NCI-H2227 treated with DMSO at 0.1 percent for 48 hours (cell line): Measurements from ENCODE around the gene SDK2.

Experiments
- DNase-seq: peaks from one replicate; lab custom pipeline; 2025; lab: John Stamatoyannopoulos, UW

The SDK2 gene

DNA sequence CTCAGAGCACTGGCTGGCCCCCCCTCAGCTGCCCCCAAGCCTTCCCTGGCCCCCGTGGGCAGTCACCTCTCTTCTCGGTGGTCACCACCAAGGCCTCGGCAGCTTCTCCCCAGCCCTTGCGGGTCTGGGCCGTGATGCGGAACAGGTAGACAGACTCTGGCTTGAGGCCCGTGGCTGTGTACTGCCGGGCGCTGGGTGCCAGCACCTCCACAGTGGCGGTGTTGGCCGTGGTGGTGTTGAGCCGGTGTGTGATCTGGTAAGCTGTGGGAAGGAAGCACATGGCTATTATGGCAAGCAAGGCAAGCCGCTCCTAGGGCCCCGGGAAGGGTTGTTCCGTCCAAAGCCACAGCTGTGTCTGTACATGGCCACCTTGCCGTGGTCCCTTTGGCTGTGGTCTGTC is 254.0 kb downstream of the SDK2 start:
- DNase-seq: no peak

DNA sequence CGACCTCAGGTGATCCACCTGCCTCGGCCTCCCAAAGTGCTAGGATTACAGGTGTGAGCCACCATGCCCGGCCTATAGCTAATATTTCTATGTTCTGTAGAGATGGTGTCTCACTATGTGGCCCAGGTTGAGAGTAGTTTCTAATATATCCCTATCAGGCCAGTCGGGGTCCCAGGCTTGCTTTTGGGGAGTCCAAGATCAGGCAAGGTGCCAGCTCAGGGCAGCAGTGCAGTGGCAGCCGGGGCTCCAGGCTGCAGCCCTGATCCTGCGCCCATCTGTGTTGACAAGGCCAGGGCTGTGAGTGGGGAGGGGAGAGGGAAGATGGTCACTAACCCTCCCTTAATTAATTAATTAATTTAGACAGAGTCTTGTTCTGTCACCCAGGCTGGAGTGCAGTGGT is 254.8 kb downstream of the SDK2 start:
- no peak for DNase-seq

DNA sequence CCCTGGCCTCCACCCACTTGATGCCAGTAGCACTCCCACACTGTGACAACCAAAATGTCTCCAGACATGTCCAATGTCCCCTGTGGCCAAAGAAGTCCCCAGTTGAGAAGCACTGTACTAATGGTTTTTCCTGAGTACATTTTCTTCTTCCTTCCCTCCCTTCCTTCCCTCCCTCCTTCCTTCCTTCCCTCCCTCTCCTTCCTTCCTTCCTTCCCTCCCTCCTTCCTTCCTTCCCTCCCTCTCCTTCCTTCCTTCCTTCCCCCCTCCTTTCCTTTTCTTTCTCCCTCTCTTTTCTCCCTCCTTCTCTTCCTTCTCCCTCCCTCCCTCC is 255.7 kb downstream of the SDK2 start:
- no peak for DNase-seq

DNA sequence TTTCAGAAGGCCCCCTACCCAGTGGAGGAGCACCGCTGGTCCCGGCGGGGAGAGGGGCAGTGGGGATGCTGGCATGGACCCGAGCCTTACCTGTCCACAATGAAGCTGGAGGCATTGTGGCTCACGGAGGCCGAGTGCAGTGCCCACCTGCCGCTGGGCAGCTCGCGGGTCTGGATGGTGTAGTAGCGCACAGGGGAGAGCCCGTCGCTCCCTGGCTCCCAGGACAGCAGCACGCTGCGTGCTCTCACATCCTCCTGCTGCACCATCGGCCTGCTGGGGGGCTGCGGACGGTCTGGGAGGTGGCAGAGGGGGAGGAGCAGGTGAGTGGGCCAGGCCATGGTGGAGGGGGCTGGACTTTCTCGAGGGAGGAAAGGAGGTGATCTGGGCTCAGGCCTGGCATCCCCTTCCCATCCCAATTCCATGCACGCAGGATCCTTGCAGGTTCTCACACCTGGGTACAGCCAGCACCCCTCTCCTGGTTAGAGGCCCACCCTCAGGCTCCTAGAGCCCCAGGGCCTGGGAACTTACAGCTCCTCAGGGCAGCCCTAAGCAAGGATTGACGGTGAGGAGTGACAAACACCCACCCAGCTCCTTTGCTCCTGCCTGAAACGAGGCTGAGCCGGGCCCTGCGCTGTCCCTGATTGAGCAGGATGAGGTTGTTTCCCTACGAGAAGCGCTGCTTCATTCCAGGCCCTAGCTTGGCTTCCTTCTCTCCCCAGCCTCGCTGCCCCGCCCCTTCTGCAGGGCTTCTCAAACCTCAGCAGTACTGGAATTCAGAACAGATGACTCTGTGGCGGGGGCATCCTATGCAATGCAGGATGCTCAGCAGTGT is 256.3 kb downstream of the SDK2 start:
- no peak for DNase-seq

DNA sequence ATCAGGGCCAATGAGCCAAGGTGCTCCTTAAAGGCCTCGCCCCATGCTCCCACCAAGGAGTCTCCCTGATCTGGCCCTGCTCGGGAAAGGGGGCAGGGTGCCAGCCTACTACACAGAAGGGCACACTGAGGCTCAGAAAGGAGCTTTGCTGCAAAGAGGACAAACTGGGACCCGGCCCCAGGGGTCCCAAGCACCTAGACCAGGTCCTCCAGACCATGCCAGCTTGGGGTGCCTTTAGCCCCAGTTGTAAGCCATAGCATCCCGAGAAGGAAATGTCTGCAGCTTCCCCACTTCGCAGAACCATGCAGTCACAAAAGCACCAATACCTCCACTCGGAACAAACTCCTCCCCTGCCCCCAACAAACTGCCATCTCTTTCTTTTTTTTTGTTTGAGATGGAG is 257.7 kb downstream of the SDK2 start:
- DNase-seq: no peak

DNA sequence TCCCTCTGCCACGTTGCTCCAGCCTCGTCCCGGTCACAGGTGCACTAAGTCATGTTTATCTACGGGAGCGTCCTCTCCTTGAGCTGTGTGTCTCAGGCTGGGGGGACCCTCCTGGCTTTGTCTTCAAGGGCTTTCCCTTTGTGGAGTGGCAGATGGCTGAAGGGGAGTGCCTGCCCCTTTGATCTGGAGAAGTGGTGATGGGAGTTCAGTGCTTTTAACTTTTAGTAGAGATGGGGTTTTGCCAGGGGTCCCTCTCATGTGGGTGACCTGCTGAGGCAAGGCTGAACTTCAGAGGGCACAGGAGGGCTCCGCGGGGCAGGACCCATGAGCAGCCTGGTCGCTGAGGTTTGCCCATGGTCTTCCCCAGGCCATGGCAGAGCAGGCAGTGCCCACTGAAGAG is 259.3 kb downstream of the SDK2 start:
- no peak for DNase-seq

DNA sequence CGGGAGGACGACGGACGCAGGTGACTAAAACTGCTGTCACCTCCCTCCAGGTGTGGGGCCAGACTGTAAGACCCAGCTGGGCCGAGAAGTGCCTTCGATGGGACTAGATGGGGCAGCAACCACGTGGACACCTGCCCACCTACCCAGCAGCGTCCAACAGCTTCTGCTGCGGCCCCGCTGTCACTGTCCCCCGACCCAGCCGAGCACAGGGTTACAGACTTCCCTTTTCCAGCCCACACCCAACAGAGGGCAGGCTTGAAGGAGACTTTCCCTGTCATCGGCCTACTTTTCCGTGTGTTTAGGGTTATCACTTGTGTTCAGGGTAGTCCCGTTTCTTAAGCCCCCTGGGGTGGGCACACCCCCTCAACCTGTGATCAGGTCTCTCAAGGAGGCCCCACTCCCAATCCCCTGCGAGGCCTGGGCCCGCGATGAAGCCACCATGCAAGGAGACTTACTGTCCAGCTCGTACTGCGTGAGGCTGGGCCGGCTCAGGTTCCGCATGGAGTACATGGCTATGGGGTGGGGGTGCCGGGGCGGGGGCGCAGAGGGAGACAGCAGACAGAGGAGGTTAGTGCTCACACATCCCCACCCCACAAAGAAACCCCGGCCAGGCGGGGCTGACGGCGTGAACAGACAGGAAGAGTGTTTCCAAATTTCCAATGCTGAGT is 263.7 kb downstream of the SDK2 start:
- DNase-seq: no peak

DNA sequence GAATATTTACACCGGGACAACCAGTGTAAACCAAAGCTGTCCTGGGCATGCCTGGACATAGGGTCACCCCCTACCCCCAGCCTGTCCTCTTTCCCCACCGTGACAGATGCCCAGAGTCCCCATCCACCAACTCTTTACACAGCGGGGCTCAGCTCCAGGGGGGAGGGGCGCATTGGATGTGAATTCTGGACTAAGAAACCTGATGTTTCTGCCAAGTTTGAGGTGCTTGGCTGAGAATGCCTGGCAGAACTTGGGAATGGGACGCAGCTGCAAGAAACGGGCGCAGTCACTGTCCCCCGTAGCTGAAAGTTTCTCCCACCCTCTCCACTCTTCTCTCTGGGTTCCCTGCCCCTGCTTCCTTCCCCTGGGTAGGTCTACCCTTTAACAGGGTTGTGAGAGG is 264.4 kb downstream of the SDK2 start:
- no peak for DNase-seq

DNA sequence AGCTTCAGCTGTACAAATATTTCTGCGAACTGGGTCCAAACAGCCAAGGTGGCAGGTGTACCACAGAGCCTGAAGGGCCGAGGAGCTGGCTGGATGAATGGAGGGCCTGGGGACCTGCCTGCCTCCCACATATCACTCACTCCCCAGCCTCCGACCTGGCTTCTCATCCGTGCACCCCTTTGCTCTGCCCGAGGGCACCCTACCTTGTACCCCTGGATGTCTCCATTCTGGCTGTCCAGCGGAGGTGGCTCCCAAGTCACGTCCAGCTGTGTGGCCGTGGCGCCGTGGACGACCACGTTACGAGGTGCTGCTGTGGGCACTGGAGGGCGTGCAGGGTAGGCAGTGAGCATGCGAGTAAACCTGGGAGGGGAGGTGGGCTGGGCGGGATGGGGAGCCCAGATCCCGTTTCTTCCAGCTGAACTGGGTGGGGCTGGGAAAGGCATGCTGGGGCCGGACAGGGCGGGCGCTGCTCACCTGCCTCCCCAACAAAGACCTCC is 265.2 kb downstream of the SDK2 start:
- DNase-seq: no peak

DNA sequence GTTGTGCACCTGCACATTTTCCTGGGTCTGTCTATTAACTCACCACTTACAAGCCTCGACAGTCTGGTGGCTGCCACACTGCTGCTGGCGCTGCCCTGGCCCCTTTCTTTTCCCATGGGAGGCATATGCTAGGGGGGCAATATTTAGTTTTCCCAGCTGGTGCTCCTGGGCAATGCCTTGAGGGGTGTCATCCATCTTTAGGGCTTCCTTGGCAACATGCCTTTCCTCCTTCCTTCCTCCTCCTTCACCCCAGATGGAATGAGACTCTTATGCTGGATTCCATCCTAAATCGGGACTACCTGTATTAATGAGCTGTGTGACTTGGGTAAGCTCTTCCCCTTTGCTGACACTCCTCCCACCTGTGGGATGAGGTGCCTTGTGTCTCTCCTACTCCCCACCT is 267.6 kb downstream of the SDK2 start:
- DNase-seq: no peak

DNA sequence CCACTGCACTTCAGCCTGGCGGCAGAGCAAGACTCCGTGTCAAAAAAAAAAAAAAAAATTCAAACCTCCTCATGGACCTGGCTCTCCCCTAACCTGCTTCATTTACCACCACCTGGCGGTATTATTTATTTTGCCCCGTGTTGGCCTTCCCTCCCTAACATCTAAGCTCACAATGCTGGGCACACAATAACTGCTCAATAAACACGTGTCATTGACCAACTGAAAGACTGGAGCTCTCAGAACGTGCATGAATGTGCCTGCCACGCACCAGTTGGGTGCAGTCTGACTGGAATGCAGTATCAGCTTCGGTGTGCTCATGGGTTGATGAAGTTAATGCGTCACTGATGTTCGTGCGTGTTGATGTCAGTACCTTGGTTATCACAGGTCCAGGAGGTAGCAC is 268.1 kb downstream of the SDK2 start:
- DNase-seq: no peak

DNA sequence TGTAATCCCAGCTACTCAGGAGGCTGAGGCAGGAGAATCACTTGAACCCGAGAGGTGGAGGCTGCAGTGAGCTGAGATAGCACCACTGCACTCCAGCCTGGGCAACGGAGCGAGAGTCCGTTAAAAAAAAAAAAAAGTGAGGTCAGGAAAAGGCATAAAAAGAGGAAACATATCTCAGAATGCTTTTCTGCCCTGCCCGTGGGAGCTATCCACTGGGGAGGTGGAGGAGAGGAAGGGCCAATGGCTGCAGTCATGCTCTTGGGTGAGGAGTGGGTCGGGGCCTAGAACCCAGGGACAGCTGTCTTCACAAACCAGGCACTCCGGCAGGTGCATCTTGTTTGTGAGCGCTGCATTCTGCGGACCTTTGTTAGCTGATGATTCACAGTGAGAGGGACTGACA is 272.4 kb downstream of the SDK2 start:
- no peak for DNase-seq

DNA sequence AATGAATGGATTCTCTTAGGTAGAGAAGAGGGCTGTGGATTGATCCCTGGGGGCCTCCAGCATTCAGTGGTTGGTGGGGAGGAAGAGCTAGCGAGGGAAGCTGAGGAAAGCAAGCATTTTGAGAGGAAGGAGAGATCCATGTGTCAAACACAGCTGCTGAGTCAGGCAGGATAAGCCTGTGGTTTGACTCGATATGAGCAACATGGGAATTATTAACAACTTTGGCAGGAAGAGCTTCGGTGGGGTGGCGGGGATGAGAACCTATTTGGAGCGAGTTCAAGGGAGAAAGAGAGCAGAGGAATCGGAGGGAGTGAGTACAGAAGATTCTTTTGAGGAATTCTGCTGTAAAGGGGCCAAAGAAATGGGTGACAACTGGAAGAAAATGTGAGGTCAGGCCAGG is 273.0 kb downstream of the SDK2 start:
- no peak for DNase-seq

DNA sequence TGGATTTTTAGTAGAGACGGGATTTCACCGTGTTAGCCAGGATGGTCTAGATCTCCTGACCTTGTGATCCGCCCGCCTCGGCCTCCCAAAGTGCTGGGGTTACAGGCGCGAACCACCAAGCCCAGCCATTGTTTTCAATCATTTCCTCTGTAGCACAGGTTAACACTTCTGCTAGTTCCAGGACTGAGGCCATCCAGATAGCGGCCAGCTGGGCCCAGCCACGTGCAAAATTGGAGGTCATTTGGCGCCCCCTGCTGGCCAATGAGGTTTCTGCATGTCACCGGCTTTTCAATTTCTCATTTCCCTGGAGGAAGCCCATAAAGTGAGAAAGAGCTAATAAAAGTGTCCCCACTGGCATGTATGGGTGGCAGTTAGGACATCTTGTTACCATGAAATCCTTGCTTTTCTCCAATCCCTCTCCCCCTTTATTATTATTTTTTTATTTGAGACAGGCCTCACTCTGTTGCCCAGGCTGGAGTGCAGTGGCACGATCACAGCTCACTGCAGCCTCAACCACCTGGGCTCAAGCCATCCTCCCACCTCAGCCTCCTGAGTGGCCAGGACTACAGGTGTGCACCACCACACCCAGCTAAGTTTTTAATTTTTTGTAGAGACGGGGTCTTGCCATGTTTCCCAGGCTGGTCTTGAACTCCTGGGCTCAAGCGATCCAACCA is 274.3 kb downstream of the SDK2 start:
- peak; percentile 69 for DNase-seq

DNA sequence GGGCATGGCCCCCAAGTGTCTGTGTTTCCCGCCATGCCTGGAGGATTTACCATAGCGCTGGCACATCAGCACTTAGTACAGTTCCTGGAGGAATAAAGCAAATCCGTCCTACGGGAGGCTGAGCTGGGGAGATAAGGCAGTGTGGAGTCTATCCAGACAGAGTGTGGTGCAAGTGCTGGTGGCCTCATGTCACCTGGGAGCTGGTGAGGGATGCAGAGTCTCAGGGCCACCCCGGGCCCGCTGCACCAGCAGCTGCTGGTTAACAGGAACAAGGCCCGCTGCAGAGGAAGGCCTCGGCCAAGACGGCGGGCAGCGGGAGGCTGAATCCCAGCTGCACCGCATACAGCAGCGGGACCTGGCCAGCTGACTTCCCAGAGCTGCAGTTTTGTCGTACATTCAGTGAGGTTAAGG is 275.1 kb downstream of the SDK2 start:
- DNase-seq: no peak

DNA sequence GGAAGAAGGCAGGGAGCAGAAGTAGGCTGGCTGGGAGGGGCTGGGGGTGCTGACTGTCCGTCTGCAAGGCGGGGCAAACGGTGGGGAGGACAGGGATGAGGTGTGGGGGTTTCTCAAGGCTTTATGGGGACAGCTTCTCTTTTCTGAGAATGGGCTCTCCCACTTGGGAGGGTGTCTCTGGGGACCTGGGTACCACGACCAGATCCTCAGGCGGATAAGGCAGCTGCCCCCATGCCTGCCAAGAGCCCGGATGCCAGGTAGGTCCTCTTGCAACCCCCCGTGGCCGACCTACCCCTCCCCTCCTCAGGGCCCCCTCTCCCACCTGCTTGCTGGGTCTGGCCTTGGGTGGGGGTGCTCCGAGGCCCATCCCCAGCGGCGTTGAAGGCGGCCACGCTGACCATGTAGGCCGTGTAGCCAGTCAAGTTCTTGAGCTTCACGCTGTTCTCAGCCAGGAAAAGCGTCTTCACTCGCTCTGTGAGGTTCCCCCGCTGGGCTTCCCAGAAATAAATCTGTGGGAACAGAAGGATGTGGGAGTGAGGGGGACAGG is 276.1 kb downstream of the SDK2 start:
- DNase-seq: no peak

DNA sequence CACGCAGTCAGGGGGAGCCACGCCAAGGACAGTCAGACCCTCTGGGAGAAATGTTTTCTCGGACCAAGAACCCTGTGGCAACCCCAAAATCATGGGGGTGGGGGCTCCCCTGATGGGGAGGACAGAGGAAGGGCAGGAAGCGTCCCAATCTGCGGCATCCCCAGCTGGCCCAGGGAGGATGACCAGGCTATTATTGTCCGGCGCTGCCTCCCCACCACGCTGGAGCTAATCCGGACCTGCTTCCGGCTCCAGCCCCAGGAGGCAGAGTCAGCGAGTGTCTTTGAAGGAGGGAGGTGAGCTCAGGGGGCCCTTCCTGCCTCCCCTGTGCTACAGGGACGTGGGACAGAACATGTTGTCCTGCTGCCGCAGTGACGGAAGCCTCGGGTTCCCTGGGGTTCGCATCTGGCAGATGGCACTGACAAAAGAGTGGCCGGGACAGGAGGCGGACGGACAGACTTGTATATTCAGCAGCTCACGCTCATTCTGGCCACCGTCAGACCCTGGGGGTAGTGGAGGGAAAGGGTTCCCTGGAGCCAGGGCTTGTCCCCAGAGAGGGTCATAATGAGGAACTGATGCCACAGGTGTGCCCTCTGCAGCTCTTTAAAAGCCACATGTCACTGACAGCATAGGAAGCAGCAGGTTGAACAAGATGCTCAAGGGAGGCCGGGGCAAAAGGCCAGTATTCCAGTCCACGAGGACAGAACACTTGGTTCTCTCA is 278.2 kb downstream of the SDK2 start:
- DNase-seq: no peak

DNA sequence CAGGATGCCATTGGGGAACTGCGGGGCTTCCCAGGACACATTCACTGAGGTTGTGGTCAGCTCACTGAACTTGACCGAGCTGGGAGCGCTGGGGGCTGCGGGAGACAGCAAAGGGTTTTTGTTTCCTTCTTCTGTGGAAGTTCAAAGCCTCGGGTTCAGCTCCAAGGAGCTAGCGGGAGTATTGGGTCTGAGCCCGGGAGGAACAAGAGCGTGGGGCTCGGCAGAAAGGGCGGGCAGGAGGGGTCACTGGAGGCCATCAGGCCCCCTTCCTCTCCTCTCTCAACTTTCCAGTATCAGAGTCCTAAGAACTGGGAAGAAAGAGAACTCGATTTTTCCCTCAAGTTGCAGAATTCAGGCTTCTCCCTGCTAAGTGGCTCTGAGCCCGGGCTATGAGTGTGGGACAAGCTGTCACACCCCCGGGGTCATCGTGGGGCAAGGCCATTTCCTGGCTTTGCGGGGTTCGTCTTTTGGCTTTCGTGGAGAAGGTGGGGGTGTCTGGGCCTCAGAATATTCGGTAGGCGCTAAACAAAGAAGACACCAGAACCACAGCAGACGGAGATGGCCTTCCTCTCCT is 278.9 kb downstream of the SDK2 start:
- DNase-seq: no peak

DNA sequence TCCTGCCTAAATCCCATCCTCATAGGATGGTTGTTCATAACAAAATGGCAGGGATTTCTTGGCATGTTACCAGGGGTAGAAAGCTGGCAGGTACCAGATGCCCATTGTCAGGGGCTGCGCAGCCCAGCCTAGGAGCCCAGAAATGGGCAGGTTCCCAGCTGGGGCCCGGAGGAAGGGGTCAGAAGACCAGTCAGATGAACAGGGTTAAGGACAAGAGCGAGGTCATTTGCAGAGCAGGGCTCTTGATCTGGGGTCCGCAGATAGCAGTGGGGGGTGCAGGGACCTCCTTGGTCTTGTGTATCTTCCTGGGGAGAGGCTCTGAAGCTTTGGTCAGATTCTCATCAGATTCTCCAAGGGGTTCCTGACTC is 280.1 kb downstream of the SDK2 start:
- no peak for DNase-seq

DNA sequence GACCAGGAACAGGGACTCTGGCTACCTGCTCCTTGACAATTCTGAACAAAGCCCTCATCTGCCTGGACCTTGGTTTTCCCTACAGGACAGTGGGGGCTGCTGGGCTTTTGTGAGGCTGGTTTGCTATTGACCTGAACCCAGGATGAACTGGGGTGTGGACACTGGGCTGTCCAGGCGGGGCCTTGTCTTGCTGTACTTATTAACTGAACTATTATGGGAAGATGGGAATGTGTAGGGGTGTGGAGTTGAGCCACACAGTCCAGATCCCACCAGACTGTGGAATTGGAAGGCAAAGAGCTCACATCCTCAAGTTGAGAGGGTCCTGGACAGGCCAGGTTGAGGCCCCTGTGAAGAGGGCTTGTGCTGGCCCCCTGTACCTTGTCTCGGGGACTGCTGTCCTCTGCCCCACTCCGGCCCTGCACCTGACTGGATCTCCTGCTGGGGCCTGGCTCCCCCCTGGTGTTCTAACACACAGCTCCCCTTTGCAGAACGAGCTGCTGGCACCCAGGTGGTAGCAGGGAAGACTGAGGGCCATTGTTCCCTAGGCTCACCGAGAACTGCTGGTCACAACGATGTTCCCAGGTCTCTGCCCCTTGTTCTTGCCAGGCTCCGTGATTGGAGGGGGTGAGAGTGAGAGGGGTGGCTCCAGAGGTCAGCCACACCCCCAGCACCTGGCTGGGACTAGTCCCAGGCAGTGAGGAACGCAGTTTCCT is 280.6 kb downstream of the SDK2 start:
- no peak for DNase-seq

DNA sequence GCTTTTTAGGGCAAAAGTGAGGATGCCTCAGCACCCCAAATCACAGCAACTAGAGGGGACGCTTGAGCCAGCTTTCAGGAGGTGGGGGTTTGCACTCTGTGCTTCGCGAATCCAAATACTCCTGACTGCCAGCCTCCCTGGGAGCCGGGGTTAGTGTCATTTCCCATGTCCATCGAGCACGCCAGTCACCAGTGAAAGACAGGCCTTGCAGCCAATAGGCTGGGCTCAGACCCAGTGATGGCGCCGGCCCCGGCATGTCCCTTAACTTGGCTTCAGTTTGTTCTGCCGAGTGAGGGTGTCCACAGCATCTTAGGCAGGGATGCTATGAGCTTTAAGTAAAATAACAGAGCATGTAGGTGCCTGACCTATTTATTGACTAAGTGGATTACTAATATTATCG is 281.5 kb downstream of the SDK2 start:
- no peak for DNase-seq
